Measurements from ENCODE around the gene MRPL33. TPM values are rescaled to one million over a fixed set of nuclear protein-coding genes. Genes with fewer than 3 reads are reported as not detected.

Gene MRPL33
- total RNA-seq, 1 donor from 2014 or later: 3.4 TPM

- intact Hi-C loops (cut with DNase I): no loop called here
- H3K4me1 ChIP-seq: peaks cover 2 to 16% of the 10 kb centered on the region in 2 donors
- H3K36me3 ChIP-seq: no peaks in the 10 kb centered on the region
- DNase-seq (ENCODE audit: low spot score in 2 of 2): no peak
- H3K27me3 ChIP-seq: no peaks in the 10 kb centered on the region
- no peak overlapping the region for H3K4me3 ChIP-seq
- TF ChIP-seq CTCF (IDR thresholded peaks at IDR 0.05): no peak
- H3K9me3 ChIP-seq: no peaks in the 10 kb centered on the region
- peak overlapping the region; percentile 19 to 31 for H3K27ac ChIP-seq
Observed at GRCh38 chr2:27730261-27730662, 41.3 kb upstream of the MRPL33 start.

GRCh38 chr2:27730980-27731691 lies 40.4 kb upstream of the MRPL33 start:
- no peaks in the 10 kb centered on the region for H3K27me3 ChIP-seq
- no peak overlapping the region for H3K27ac ChIP-seq
- no peak for DNase-seq (ENCODE audit: low spot score in 2 of 2)
- no peaks in the 10 kb centered on the region for H3K36me3 ChIP-seq
- no peak overlapping the region for H3K4me3 ChIP-seq
- intact Hi-C loops (cut with DNase I): no loop called here
- H3K9me3 ChIP-seq: no peaks in the 10 kb centered on the region
- no peak for TF ChIP-seq CTCF (IDR thresholded peaks at IDR 0.05)
- H3K4me1 ChIP-seq: peaks cover 7 to 19% of the 10 kb centered on the region in 2 donors

DNA sequence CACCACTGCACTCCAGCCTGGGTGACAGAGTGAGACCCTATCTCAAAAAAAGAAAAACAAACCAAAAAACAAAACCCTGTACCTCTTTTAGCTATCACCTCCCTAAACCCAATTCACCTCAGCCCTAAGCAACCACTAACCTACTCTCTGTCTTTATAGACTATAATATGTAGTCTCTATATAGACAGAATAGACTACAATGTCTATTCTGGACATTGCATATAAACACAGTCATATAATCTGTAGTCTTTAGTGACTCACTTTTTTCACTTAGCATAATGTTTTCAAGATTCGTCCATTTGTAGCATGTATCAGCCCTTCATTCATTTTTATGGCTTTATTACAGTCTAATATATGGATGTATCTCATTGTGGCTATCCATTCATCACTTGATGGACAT lies 37.2 kb upstream of the MRPL33 start:
- Histone ChIP-seq H3K27me3 (no peaks in the 10 kb centered on the region), H3K27ac (peak overlapping the region; percentile 90), H3K4me3 (no peak overlapping the region), H3K4me1 (peaks cover 5 to 18% of the 10 kb centered on the region in 2 donors), H3K9me3 (no peaks in the 10 kb centered on the region), H3K36me3 (no peaks in the 10 kb centered on the region)
- no peak for TF ChIP-seq CTCF (IDR thresholded peaks at IDR 0.05)
- DNase-seq (ENCODE audit: low spot score in 2 of 2): no peak
- intact Hi-C loops (cut with DNase I): loop anchor here (2.0 kb wide), 1 partner anchor 36 kb away; the partner anchor contains the start of gene MRPL33

DNA sequence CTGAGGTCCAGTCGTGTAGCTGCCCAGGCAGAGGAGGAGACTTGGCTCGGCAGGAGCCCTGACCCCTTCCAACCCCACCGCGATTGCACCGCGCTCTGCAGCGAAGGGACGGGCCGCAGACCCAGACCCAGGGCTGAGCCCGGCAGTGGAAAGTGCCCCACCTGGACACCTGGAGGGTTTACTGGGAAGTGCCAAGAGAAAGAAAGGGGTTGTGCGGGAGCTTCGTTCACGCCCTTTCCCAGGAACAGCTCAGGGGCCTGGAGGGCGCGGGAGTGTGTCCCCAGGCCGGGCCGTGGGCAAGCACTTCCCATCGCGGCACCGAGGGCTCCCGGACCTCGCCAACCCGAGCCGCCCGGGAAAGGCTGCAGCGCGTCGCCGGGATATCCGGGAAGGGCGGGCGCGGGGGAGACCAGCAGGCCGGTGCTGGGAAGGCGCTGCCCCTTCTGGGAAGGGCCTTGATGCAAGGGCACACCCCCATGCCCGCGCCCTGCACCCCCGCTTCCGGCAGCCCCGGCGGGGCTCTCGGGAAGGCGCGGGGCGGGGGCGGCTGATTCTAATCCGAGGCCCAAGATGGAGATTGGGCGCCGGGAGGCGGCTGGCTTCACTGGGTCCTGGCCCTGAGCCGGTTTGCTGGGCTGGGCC lies 36.1 kb upstream of the MRPL33 start:
- DNase-seq (ENCODE audit: low spot score in 2 of 2): peak; percentile 60 to 94
- Histone ChIP-seq H3K4me1 (peaks cover 5 to 18% of the 10 kb centered on the region in 2 donors), H3K27me3 (no peaks in the 10 kb centered on the region), H3K36me3 (no peaks in the 10 kb centered on the region), H3K4me3 (peak overlapping the region; percentile 50 to 67), H3K9me3 (no peaks in the 10 kb centered on the region), H3K27ac (peak overlapping the region; percentile 90)
- intact Hi-C loops (cut with DNase I): loop anchor here (2.0 kb wide), 1 partner anchor 35 kb away; the partner anchor contains the start of gene MRPL33
- TF ChIP-seq CTCF (IDR thresholded peaks at IDR 0.05): no peak

DNA sequence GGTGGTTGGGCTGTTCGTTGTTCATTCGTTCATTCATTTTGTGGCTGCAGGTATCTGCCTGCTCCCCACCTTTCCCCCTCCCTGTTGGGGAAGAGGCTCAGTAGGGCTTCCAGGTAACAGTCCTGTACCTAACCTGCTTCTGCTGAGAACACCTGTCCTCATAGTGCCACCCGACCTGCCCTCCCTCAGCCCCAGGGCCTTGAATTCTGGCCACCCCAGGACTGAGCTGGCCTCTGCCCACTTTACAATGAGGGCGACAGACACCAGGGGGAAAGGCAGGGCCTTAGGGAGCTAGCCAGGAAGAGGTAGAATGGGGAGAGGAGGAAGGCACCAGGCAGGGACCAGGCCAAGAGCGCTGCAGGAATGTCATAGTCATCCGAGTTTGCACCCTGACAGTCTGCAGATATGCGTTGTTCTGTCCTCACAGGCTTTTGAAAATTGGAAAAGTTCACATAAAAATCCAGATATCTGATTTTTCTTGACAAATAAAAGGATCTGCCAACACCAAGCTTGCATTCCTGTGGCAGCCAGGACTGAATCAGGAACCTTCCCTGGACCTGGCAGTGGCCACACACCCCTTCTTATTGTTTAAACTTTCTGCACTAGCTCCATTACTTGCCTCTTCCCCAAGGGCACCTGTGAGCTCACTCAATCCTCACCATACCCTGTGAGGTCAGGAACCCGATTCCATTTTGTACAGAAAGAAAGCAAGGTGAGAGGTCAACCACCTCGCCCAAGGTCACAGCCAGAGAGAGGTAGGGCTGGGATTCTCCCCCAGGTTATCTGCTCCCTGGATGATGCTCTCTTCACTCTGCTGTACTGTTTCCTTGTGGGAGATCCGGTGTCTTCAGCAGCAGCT lies 35.3 kb upstream of the MRPL33 start:
- no peak for TF ChIP-seq CTCF (IDR thresholded peaks at IDR 0.05)
- peak overlapping the region; percentile 50 to 67 for H3K4me3 ChIP-seq
- DNase-seq (ENCODE audit: low spot score in 2 of 2): no peak
- H3K9me3 ChIP-seq: no peaks in the 10 kb centered on the region
- no peaks in the 10 kb centered on the region for H3K27me3 ChIP-seq
- H3K27ac ChIP-seq: peak overlapping the region; percentile 90
- intact Hi-C loops (cut with DNase I): no loop called here
- no peaks in the 10 kb centered on the region for H3K36me3 ChIP-seq
- H3K4me1 ChIP-seq: peaks cover 5 to 18% of the 10 kb centered on the region in 2 donors
